Psoas muscle (tissue), 8 donors: ENCODE results near the gene LCN15. TPM values are rescaled to one million over a fixed set of nuclear protein-coding genes. Genes with fewer than 3 reads are reported as not detected.

Experiments used
- ATAC-seq, 4 donors: fragments of 200-7000 bp; cut with Tn5 transposase; one replicate each; pipeline ENCODE4 v1.9.1; 2020; ENCODE audit warnings: moderate library complexity in 3 of 4, mild to moderate bottlenecking in 2 of 4
- DNase-seq, 2 donors: peaks; one replicate each; pipeline ENCODE4 v3.0.0-alpha.2; 2020
- H3K27ac ChIP-seq: fragments of 200-600 bp; one replicate; pipeline ENCODE4 v1.8.0; 2022
- H3K27me3 ChIP-seq, 3 donors: fragments of 200-600 bp in 1 of 3; one replicate each; pipeline versions ENCODE4 v1.6.1 to v1.8.0; 2013 to 2022; ENCODE audit warnings: low read length in 2 of 3, mild to moderate bottlenecking in 2 of 3, moderate library complexity in 1 of 3; ENCODE audit not compliant: insufficient read depth in 3 of 3
- H3K36me3 ChIP-seq, 2 donors: fragments of 200-600 bp in 1 of 2; one replicate each; pipeline versions ENCODE4 v1.6.1 to v1.8.0; 2013 to 2022; ENCODE audit warnings: low read depth in 1 of 2, mild to moderate bottlenecking in 1 of 2, moderate library complexity in 1 of 2; ENCODE audit not compliant: insufficient read depth in 1 of 2
- H3K4me1 ChIP-seq: fragments of 200-600 bp; one replicate; pipeline ENCODE4 v1.8.0; 2022
- H3K4me3 ChIP-seq: fragments of 200-600 bp; one replicate; pipeline ENCODE4 v1.8.0; 2022; ENCODE audit warnings: mild to moderate bottlenecking
- H3K9me3 ChIP-seq: fragments of 200-600 bp; one replicate; pipeline ENCODE4 v1.8.0; 2022
- CTCF ChIP-seq: fragments of 200-600 bp; IDR thresholded peaks from one replicate; pipeline ENCODE4 v1.8.0; 2022; ENCODE audit warnings: antibody characterized with exemption
- WGBS, 3 donors: extraction: QIAGEN DNeasy Blood & Tissue Kit; methylation state at CpG; one replicate each; pipeline versions ENCODE4 v1.1.6 to v1.1.7; 2013; 5-methylcytosine and 5-hydroxymethylcytosine counted together
- intact Hi-C, 2 donors: fragments of 100-400 bp; cut with DNase I; formaldehyde crosslinking; loops; one replicate each; pipeline versions ENCODE4 v1.11.0 to v1.14.2; 2022
- polyA plus RNA-seq, 3 donors: library from polyadenylated mRNA; stranded (reverse); fragments of 200-250 nt; gene quantifications; one replicate each; pipeline ENCODE4 v1.2.3, GENCODE V29; 2013
- total RNA-seq, 4 donors: library from RNA; stranded (reverse); fragmentation: NEBNext Ultra II Directional in 2 of 4; extraction: Animal tissue kit (Norgen Biotek cat#: 25700) in 2 of 4; gene quantifications; one replicate each; pipeline versions ENCODE4 v1.2.1 to v1.2.4, GENCODE V29; 2021 to 2023
- donor health status: healthy with polysubstance abuse.
- donor health status: DM: no; HTN: no; CAD: no; lungs with moderate emphysema.
- donor health status: Bipolar disorder and iron deficiency.
- donor health status: healthy.
- donor health status: DM: yes; HTN: yes; CAD: no.
- donor health status: DM: no; HTN: no; CAD: no.
- donor health status: DM: no; HTN: no; CAD: no.
- donor health status: DM: yes; HTN: yes; CAD: no.

LCN15 gene
- total and polyA plus RNA-seq, 7 donors = 0.14 to 1.4 (median 0.22) TPM; not detected in 4

DNA sequence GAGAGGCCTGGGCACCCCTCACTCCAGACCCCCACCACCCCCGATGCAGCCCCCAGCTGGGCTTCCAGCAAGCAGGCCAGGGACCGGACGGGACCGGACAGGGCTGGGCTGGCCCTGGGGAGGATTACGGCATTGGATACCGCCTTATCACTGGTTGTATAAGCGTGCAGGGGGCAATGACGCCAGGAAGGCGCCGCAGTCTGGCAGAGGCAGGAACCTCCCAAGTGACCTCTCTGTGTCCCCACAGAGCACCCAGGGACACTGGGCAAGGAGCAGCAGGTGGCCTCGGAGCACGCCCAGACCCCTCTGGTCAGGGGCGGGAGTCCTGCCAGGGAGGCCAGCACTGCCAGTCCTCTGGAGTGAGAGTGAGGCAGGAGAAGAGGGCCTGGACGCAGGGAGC is 723 bp upstream of the LCN15 start:
- no peak overlapping the region for H3K27ac ChIP-seq
- no peaks in the 10 kb centered on the region for H3K4me1 ChIP-seq
- intact Hi-C loops = no loop called here
- ATAC-seq (peak in 3 of 4 donors; percentile 19 to 31 (median 31)), DNase-seq (peak in 1 of 2 donors; percentile 48)
- H3K36me3 ChIP-seq = no peaks in the 10 kb centered on the region
- no peaks in the 10 kb centered on the region for H3K27me3 ChIP-seq
- WGBS, 3 donors = 67 to 81% (median 76%) methylated on average over 14 of the region's 14 CpGs
- no peaks in the 10 kb centered on the region for H3K9me3 ChIP-seq
- H3K4me3 ChIP-seq = no peak overlapping the region
- no peak for TF ChIP-seq CTCF

- DNase-seq = peak in 1 of 2 donors; percentile 34
- no peaks in the 10 kb centered on the region for H3K36me3 ChIP-seq
- H3K27me3 ChIP-seq = no peaks in the 10 kb centered on the region
- ATAC-seq = no peak
- WGBS, 3 donors = 77 to 84% (median 79%) methylated on average over 7 to 14 of the region's 14 CpGs
- TF ChIP-seq CTCF = no peak
- H3K9me3 ChIP-seq = no peaks in the 10 kb centered on the region
- H3K4me3 ChIP-seq = no peak overlapping the region
- intact Hi-C loops = no loop called here
- H3K4me1 ChIP-seq = no peaks in the 10 kb centered on the region
- no peak overlapping the region for H3K27ac ChIP-seq
Measured at GRCh38 chr9:136763649-136764035, 676 bp downstream of the LCN15 start.

GRCh38 chr9:136762915-136763648 is 1.2 kb downstream of the LCN15 start:
- no peak overlapping the region for H3K4me3 ChIP-seq
- WGBS, 3 donors = 20 to 37% (median 26%) methylated on average over 25 to 37 of the region's 37 CpGs
- H3K36me3 ChIP-seq = no peaks in the 10 kb centered on the region
- no peak for TF ChIP-seq CTCF
- H3K27me3 ChIP-seq = no peaks in the 10 kb centered on the region
- intact Hi-C loops = no loop called here
- ATAC-seq = peak in 2 of 4 donors; percentile 13 to 35
- H3K27ac ChIP-seq = no peak overlapping the region
- peak in 1 of 2 donors; percentile 66 for DNase-seq
- H3K9me3 ChIP-seq = no peaks in the 10 kb centered on the region
- peaks cover 3% of the 10 kb centered on the region for H3K4me1 ChIP-seq

GRCh38 chr9:136762221-136762691 is 2.1 kb downstream of the LCN15 start:
- peak in 1 of 2 donors; percentile 52 for DNase-seq
- ATAC-seq = no peak
- H3K27ac ChIP-seq = no peak overlapping the region
- H3K4me3 ChIP-seq = no peak overlapping the region
- no peaks in the 10 kb centered on the region for H3K27me3 ChIP-seq
- no peak for TF ChIP-seq CTCF
- intact Hi-C loops = no loop called here
- peaks cover 11% of the 10 kb centered on the region for H3K4me1 ChIP-seq
- H3K36me3 ChIP-seq = no peaks in the 10 kb centered on the region
- no peaks in the 10 kb centered on the region for H3K9me3 ChIP-seq
- 80 to 86% (median 82%) methylated on average over 17 of the region's 17 CpGs for WGBS, 3 donors
